NT2/D1 (cell line): Measurements from ENCODE around the gene ADARB2.

ENCODE experiments used
- DNase-seq: peaks from one replicate; pipeline ENCODE4 v3.0.0-alpha.2; 2011; ENCODE audit warnings: low read depth, low spot score
- H3K27me3 ChIP-seq: 2 replicates; pipeline ENCODE4 v1.6.0; 2011; ENCODE audit warnings: mild to moderate bottlenecking; ENCODE audit not compliant: insufficient read length, insufficient read depth
- H3K36me3 ChIP-seq: 2 replicates; pipeline ENCODE4 v1.6.1; 2011; ENCODE audit warnings: mild to moderate bottlenecking, low read length, mixed read lengths; ENCODE audit not compliant: insufficient read depth, insufficient read length
- H3K4me1 ChIP-seq: 2 replicates; pipeline ENCODE4 v1.5.1; 2011; ENCODE audit not compliant: insufficient read depth, insufficient read length
- H3K4me3 ChIP-seq: 2 replicates; pipeline ENCODE4 v1.5.1; 2011; ENCODE audit warnings: low read depth; ENCODE audit not compliant: insufficient read length
- H3K9ac ChIP-seq: 2 replicates; pipeline ENCODE4 v1.6.0; 2011; ENCODE audit warnings: low read depth; ENCODE audit not compliant: insufficient read length
- H3K9me3 ChIP-seq: 2 replicates; pipeline ENCODE4 v1.5.1; 2011; ENCODE audit warnings: mild to moderate bottlenecking, low read length; ENCODE audit not compliant: insufficient read depth
- SUZ12 ChIP-seq: IDR thresholded peaks from 2 replicates; pipeline ENCODE4 v1.6.1; 2011; ENCODE audit not compliant: insufficient read length, insufficient read depth; ENCODE audit errors: extremely low read depth
- YY1 ChIP-seq: IDR thresholded peaks from 2 replicates; pipeline ENCODE4 v1.6.1; 2011; ENCODE audit not compliant: insufficient read length, insufficient read depth
- ZNF274 ChIP-seq: IDR thresholded peaks from 2 replicates; pipeline ENCODE4 v1.6.1; 2011; ENCODE audit warnings: mild to moderate bottlenecking, low read depth, low read length

The ADARB2 gene

DNA sequence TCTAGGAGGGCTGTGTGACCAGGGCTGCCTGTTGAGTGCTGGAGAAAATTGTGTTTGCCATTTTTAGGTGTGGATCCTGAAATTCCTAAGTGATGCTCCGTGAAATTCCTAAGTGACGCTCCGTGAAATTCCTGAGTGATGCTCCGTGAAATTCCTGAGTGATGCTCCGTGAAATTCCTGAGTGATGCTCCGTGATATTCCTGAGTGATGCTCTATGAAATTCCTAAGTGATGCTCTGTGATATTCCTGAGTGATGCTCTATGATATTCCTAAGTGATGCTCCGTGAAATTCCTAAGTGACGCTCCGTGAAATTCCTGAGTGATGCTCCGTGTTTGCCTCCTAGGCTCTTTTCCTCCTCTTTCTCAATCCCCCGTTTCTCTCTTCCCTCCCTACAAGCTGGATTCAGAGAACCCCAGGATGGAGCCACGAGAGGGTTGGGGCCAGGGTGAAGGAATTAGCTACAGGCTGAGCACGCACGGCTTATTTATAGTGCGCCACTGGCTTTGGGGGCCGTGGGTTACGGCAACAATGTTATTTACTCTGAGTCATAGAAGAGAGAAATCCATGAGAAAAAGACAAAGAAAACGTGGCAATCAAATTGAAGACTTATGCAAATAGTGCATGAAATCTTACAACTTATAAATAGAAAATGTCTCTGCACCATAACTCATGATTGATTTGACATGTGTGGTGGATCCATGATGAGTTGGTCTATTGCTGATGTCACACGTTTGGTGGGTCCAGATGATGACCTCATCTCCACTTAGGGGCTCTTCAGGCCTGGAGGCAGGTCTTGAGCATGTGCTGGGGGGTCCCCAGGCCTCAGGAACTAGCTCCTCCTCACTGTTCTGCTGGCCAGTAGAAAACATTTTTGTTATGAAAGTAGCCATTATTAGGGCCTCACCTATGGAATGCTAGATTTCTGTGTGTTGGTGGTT, 456.6 kb downstream of the ADARB2 start:
- Histone ChIP-seq H3K36me3 (no peaks in the 10 kb centered on the region), H3K9me3 (no peaks in the 10 kb centered on the region), H3K27me3 (no peaks in the 10 kb centered on the region), H3K4me1 (no peaks in the 10 kb centered on the region), H3K4me3 (no peak overlapping the region), H3K9ac (no peak overlapping the region)
- no peak for DNase-seq
- TF ChIP-seq SUZ12 (no peak), YY1 (no peak), ZNF274 (no peak)

DNA sequence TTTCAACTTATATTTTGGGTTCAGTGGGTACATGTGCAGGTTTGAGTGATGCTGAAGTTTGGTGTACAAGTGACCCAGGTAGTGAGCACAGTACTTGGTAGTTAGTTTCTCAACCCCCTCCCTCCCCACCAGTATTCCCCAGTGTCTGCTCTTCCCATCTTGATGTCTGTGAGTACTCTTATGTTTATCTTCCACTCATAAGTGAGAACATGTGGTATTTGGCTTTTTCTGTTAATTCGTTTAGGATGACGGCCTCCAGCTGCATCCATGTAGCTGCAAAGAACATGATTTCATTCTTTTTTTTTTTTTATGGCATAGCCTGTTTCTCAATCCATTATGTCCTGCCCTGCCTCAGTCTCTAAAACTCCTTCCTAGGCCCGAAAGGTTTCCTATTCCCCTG, 459.0 kb downstream of the ADARB2 start:
- H3K4me3 ChIP-seq: no peak overlapping the region
- no peak overlapping the region for H3K9ac ChIP-seq
- H3K27me3 ChIP-seq: no peaks in the 10 kb centered on the region
- H3K9me3 ChIP-seq: no peaks in the 10 kb centered on the region
- no peaks in the 10 kb centered on the region for H3K36me3 ChIP-seq
- no peaks in the 10 kb centered on the region for H3K4me1 ChIP-seq
- TF ChIP-seq YY1 (no peak), SUZ12 (no peak), ZNF274 (no peak)
- DNase-seq: no peak

DNA sequence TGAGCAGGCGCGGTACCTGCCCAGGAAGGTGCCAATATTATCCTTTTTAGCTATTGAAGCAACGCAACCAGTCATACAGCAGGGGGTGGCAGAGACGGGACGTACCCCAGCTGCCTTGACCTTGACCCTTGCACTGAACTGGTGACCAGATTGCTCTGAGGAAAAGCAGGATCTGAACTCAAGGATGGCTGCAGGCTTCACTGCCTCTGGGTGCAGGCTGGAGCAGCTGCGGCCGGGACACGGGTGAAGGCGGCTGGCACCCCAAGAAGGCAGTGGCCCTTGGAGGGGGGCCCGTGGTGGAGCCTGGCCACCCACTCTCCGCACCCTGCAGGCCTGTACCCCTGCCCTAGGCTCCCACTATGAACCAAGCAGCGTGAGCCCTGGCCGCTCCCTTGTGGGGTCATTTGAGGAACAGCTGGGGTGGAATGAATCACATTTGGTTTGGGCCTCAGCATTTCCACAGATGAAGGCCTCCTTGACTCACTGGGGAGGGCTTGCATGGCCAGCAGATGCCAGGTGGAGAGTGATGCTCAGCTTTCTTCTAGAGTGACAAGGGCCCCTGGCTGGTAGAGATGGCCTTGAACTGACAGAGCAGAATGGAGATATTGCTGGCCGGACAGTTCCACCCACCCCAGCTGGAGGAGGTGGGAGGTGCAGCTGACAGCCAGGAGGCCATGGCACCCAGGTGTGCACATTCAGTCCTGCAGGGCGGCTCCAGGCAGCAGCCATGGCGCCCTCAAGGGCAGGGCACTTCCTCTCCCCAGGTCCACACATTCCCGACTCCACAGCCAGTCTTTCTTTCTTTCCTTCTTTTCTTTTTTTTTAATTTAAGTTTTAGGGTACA, 462.4 kb downstream of the ADARB2 start:
- Histone ChIP-seq H3K9me3 (no peaks in the 10 kb centered on the region), H3K27me3 (no peaks in the 10 kb centered on the region)
- no peak for TF ChIP-seq SUZ12
- TF ChIP-seq YY1: no peak
- TF ChIP-seq ZNF274: no peak

DNA sequence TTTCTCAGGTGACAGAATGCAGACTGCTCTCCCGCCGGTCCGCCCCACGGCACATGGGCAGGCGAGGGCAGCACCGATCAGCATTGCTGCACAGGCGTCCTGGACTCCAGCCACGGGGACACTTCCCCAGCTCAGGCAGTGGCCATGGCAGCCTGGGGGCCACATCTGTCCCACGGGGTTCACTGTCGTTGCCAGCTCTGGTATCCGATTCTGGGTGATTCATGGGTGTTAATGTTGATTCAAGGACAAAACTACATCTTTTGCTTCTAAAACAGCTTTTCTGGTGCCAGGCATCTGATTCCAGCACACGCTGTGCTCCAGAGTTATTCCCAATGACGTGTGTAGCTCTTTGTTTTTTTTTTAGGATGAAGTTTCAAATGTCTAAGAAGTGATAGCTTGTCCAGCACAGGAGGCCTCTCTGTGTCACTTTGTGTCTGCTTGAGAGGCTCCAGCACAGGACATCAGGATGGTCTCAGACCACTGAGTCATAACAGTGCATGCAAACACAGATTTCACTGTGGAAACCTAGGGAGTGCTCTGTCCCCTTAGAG, 463.1 kb downstream of the ADARB2 start:
- Histone ChIP-seq H3K36me3 (no peaks in the 10 kb centered on the region), H3K4me1 (no peaks in the 10 kb centered on the region)
- TF ChIP-seq SUZ12 (no peak), YY1 (no peak), ZNF274 (no peak)

More for the DNA sequence above, 462.4 kb downstream of the ADARB2 start:
- Histone ChIP-seq H3K4me3 (no peak overlapping the region), H3K9ac (no peak overlapping the region), H3K36me3 (no peaks in the 10 kb centered on the region), H3K4me1 (no peaks in the 10 kb centered on the region)
- no peak for DNase-seq

DNA sequence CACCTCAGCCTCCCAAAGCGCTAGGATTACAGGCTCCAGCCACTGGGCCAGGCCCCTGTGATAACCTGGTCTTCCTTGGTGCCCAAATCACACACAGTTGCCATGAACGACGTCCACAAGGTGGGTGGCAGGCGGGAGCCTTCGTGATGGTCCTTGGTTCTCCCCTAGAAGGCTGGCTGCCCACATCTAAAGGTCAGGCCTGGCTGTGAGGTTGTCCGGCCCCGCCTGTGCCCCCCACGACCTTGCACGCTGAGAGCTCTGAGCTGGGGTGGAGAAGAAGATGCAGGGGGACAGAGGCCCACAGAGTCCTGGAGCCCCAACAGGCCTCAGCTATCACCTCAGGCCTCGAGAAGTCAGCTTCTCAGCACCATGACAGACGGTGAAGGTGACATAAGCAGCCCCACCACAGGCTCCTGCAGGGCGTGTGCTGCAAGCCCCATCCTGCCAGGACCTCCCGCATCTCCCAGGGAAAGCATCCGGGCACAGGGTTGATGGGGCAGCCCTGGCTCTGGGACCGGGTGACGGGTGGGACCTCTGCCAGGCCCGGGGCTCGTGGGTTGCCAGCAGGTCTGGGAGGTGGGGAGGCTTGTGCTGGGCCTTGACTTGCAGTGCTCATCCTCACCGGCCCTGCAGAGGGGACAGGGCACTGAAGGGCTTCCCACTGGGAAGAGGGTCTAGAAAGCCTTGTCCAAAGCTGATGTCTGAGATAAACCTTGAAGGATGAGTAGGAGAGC, 463.8 kb downstream of the ADARB2 start:
- TF ChIP-seq YY1 (no peak), ZNF274 (no peak), SUZ12 (no peak)
- H3K36me3 ChIP-seq: no peaks in the 10 kb centered on the region
- H3K9ac ChIP-seq: no peak overlapping the region
- no peaks in the 10 kb centered on the region for H3K4me1 ChIP-seq
- DNase-seq: no peak
- no peak overlapping the region for H3K4me3 ChIP-seq
- no peaks in the 10 kb centered on the region for H3K27me3 ChIP-seq
- no peaks in the 10 kb centered on the region for H3K9me3 ChIP-seq

More for the DNA sequence above, 463.1 kb downstream of the ADARB2 start:
- Histone ChIP-seq H3K27me3 (no peaks in the 10 kb centered on the region), H3K9me3 (no peaks in the 10 kb centered on the region), H3K9ac (no peak overlapping the region), H3K4me3 (no peak overlapping the region)
- no peak for DNase-seq

DNA sequence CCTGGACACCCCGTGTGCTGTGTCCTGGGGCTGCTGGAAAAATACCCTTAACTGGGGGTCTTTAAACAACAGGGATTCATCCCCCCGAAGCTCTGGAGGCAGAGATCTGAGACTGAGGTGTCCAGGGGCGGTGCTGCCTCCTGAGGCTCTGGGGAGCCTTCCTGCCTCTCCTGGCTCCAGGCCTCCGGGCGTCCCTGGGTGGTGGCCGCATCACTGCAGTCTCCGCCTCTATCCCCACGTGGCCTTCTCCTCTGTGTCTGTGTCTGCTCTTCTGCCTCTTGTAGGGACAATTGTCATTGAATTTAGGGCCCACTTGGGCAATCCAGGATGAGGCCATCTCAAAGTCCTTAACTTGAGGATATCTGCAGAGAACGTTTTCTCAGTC, 464.6 kb downstream of the ADARB2 start:
- Histone ChIP-seq H3K36me3 (no peaks in the 10 kb centered on the region), H3K9me3 (no peaks in the 10 kb centered on the region), H3K4me1 (no peaks in the 10 kb centered on the region), H3K27me3 (no peaks in the 10 kb centered on the region), H3K4me3 (no peak overlapping the region), H3K9ac (no peak overlapping the region)
- TF ChIP-seq YY1 (no peak), ZNF274 (no peak), SUZ12 (no peak)
- no peak for DNase-seq
